ENCODE results near the gene DUSP6.

Gene DUSP6

DNA sequence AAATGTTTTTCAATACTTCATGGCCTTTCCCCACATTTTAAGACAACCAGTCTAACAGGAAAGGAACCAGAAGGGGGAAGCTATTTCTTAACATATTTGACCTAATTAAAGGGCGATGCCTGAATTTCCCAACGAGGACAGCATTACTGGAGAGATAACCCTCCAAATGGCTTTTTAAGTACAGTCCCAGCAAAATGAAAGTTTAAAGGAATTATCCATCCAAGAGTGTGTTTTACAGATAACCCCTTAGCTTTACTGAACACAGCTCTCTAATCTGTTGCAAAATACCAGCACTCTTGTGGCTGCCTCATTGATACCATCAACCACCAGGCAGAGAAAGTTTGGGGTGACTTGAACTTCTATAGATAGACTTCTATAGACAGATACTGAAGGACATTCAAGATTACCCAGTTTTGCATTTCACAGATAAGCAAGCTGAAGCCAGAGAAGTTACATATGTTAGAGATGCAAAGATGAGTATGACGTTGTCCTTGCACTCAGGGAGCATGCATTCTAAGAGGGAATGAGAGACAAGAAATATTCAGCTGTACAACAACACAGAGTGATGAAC, 41.3 kb upstream of the DUSP6 start:
- H2BK12ac ChIP-seq (ENCODE audit: low read length) = no peak overlapping the region
- no peak overlapping the region for H3K23ac ChIP-seq (ENCODE audit: low read length)
- H3K27ac ChIP-seq (ENCODE audit: low read depth, low read length) = no peak overlapping the region
- H3K4me1 ChIP-seq (ENCODE audit: control insufficient read depth in 1 of 2, insufficient read depth in 2 of 2, low read length in 2 of 2) = peaks cover 0 to 12% of the 10 kb centered on the region in 2 experiments
- H3K79me2 ChIP-seq (ENCODE audit: control insufficient read depth, insufficient read depth, low read length, poor library complexity) = no peaks in the 10 kb centered on the region
- H3K14ac ChIP-seq (ENCODE audit: low read length) = no peak overlapping the region
- H4K91ac ChIP-seq (ENCODE audit: low read depth, low read length) = no peak overlapping the region
- no peak overlapping the region for H4K12ac ChIP-seq (ENCODE audit: low read depth, low read length)
- H3K4me2 ChIP-seq (ENCODE audit: low read length) = no peak overlapping the region
- H3K27me3 ChIP-seq (ENCODE audit: insufficient read depth, low read length) = no peaks in the 10 kb centered on the region
- no peak overlapping the region for H2AK5ac ChIP-seq (ENCODE audit: low read length)
- H2AFZ ChIP-seq (ENCODE audit: insufficient read depth, low read length, poor library complexity) = no peak overlapping the region
- no peak overlapping the region for H2BK5ac ChIP-seq (ENCODE audit: low read depth, low read length, poor library complexity)
- H3K4ac ChIP-seq (ENCODE audit: low read depth, low read length) = no peak overlapping the region
- H3K9me3 ChIP-seq (ENCODE audit: insufficient read depth, low read depth, low read length) = no peaks in the 10 kb centered on the region
- no peak overlapping the region for H3K9ac ChIP-seq (ENCODE audit: low read length)
- H3K36me3 ChIP-seq (ENCODE audit: control insufficient read depth in 1 of 2, insufficient read depth in 2 of 2, low read length in 2 of 2) = no peaks in the 10 kb centered on the region
- no peaks in the 10 kb centered on the region for H3K79me1 ChIP-seq (ENCODE audit: low read length)
- no CpG with 5 or more reads among the region's 3 CpGs for WGBS (ENCODE audit: extremely low coverage, insufficient coverage, insufficient read length)
- H3K18ac ChIP-seq (ENCODE audit: low read length) = no peak overlapping the region
- DNase-seq = peak in 1 of 2 donors; percentile 58
- H4K8ac ChIP-seq (ENCODE audit: low read depth, low read length) = no peak overlapping the region
- no peak overlapping the region for H2BK120ac ChIP-seq (ENCODE audit: insufficient read depth, low read length, poor library complexity)
- no peak overlapping the region for H3K4me3 ChIP-seq (ENCODE audit: low read depth, low read length)

DNA sequence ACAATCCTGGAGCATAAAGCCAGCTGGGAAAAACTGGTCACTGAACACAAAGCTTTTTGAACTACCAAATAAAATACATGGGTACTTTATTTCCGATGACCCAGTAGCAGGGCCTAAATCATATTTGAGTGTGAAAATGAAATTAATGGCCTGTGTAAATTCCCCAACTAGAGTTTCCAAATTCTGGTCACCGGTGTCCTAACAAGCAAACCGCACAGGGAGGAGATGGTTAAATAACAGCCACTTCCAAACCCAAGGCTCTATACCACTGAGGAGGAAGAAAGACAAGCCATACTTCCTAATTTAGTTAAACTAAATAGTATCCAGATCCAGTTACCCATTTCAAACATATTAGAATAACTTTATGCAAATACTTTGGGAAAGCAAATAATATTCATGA, 40.1 kb upstream of the DUSP6 start:
- Histone ChIP-seq H3K9ac (ENCODE audit: low read length) (no peak overlapping the region), H3K27me3 (ENCODE audit: insufficient read depth, low read length) (no peaks in the 10 kb centered on the region), H2BK120ac (ENCODE audit: insufficient read depth, low read length, poor library complexity) (no peak overlapping the region), H4K12ac (ENCODE audit: low read depth, low read length) (no peak overlapping the region), H3K18ac (ENCODE audit: low read length) (no peak overlapping the region), H4K91ac (ENCODE audit: low read depth, low read length) (no peak overlapping the region), H2BK12ac (ENCODE audit: low read length) (no peak overlapping the region), H2AK5ac (ENCODE audit: low read length) (no peak overlapping the region), H3K9me3 (ENCODE audit: insufficient read depth, low read depth, low read length) (no peaks in the 10 kb centered on the region), H3K4ac (ENCODE audit: low read depth, low read length) (no peak overlapping the region), H3K27ac (ENCODE audit: low read depth, low read length) (no peak overlapping the region), H2AFZ (ENCODE audit: insufficient read depth, low read length, poor library complexity) (no peak overlapping the region), H3K4me3 (ENCODE audit: low read depth, low read length) (no peak overlapping the region), H3K23ac (ENCODE audit: low read length) (no peak overlapping the region), H3K14ac (ENCODE audit: low read length) (no peak overlapping the region), H2BK5ac (ENCODE audit: low read depth, low read length, poor library complexity) (no peak overlapping the region), H3K79me1 (ENCODE audit: low read length) (no peaks in the 10 kb centered on the region), H3K4me2 (ENCODE audit: low read length) (no peak overlapping the region), H3K4me1 (ENCODE audit: control insufficient read depth in 1 of 2, insufficient read depth in 2 of 2, low read length in 2 of 2) (peaks cover 0 to 12% of the 10 kb centered on the region in 2 experiments), H3K79me2 (ENCODE audit: control insufficient read depth, insufficient read depth, low read length, poor library complexity) (no peaks in the 10 kb centered on the region), H4K8ac (ENCODE audit: low read depth, low read length) (no peak overlapping the region), H3K36me3 (ENCODE audit: control insufficient read depth in 1 of 2, insufficient read depth in 2 of 2, low read length in 2 of 2) (no peaks in the 10 kb centered on the region)
- WGBS (ENCODE audit: extremely low coverage, insufficient coverage, insufficient read length) = no CpG with 5 or more reads among the region's 3 CpGs
- no peak for DNase-seq

DNA sequence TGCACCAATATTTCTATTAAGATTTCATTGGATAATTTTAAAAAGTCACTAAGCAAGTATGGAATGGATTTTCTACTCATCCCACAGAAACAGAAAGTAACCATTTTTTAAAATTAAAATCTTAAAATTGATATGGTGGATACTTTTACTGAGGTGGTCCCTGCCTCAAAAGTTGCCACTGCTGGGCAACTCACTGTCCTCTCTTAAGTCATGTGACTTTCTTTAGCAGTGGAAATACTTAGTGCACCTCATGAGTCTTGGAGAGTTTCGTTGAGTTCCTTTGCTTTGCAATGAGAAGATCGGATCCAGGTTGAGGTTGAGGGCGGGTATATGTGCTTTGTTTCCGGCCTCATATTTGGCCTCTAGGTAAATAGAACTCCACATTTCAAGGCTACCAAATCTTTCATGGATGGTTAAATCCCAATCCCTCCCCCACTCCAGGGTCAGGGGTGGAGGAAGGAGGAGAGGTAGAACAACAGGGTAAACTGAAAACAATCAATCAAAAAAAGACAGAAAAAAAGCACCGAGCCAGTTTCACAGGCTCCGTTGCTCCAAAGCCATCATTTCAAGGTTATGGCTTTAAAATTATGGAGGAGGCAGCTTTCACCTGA, 39.5 kb upstream of the DUSP6 start:
- Histone ChIP-seq H4K8ac (ENCODE audit: low read depth, low read length) (no peak overlapping the region), H3K4me1 (ENCODE audit: control insufficient read depth in 1 of 2, insufficient read depth in 2 of 2, low read length in 2 of 2) (peaks cover 0 to 12% of the 10 kb centered on the region in 2 experiments), H3K36me3 (ENCODE audit: control insufficient read depth in 1 of 2, insufficient read depth in 2 of 2, low read length in 2 of 2) (no peaks in the 10 kb centered on the region), H3K27ac (ENCODE audit: low read depth, low read length) (no peak overlapping the region), H3K18ac (ENCODE audit: low read length) (no peak overlapping the region), H3K79me1 (ENCODE audit: low read length) (no peaks in the 10 kb centered on the region), H3K27me3 (ENCODE audit: insufficient read depth, low read length) (no peaks in the 10 kb centered on the region), H3K4me2 (ENCODE audit: low read length) (no peak overlapping the region), H3K14ac (ENCODE audit: low read length) (no peak overlapping the region), H2AK5ac (ENCODE audit: low read length) (no peak overlapping the region), H3K9ac (ENCODE audit: low read length) (no peak overlapping the region), H2AFZ (ENCODE audit: insufficient read depth, low read length, poor library complexity) (no peak overlapping the region), H3K23ac (ENCODE audit: low read length) (no peak overlapping the region), H2BK5ac (ENCODE audit: low read depth, low read length, poor library complexity) (no peak overlapping the region), H4K91ac (ENCODE audit: low read depth, low read length) (no peak overlapping the region), H2BK120ac (ENCODE audit: insufficient read depth, low read length, poor library complexity) (no peak overlapping the region), H3K4me3 (ENCODE audit: low read depth, low read length) (no peak overlapping the region), H2BK12ac (ENCODE audit: low read length) (peak overlapping the region; percentile 17), H3K4ac (ENCODE audit: low read depth, low read length) (no peak overlapping the region), H3K79me2 (ENCODE audit: control insufficient read depth, insufficient read depth, low read length, poor library complexity) (no peaks in the 10 kb centered on the region), H3K9me3 (ENCODE audit: insufficient read depth, low read depth, low read length) (no peaks in the 10 kb centered on the region), H4K12ac (ENCODE audit: low read depth, low read length) (no peak overlapping the region)
- DNase-seq = no peak
- no CpG with 5 or more reads among the region's 6 CpGs for WGBS (ENCODE audit: extremely low coverage, insufficient coverage, insufficient read length)

DNA sequence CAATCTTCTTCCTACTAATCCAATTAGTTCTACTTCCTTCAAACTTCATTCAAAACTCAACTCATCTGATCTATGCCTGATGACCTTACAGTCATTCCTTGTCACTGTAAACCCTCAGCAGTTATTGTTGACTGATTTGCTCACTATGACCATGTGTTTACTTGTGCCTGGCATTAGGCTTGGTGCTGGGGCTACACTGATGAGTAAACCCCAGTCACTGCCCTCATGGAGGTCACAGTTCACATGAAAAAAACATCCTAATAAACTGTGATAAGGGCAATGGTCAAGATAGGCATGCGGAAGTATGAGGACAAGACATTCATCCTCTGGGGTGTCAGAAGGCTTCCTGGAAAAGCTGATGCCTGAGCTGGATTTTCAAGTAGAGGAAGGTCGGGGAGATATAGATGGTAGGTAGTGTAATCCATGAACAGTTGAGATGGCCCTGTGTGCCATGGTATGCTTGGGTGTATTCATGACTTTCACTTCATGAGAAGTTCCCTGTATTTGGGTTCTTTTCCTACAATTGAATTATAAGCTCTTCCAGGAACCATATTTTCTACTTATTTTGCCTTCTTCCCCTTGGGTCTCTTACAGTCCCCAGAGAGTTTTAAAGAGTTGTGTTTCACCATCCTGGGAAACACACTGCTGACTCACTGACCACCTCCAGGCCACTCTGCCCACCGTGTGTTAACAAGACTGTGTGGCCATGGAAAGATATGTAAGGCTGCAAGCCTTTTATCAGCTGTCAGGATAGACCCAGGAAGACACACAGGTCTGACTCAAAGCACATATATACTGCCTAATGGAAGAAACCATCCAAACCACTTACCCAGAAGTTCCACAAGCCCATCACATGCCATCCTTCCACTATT, 38.7 kb upstream of the DUSP6 start:
- H3K27ac ChIP-seq (ENCODE audit: low read depth, low read length) = peak overlapping the region; percentile 12
- H4K12ac ChIP-seq (ENCODE audit: low read depth, low read length) = no peak overlapping the region
- no peaks in the 10 kb centered on the region for H3K36me3 ChIP-seq (ENCODE audit: control insufficient read depth in 1 of 2, insufficient read depth in 2 of 2, low read length in 2 of 2)
- no peak overlapping the region for H3K4ac ChIP-seq (ENCODE audit: low read depth, low read length)
- H3K79me1 ChIP-seq (ENCODE audit: low read length) = no peaks in the 10 kb centered on the region
- H2BK5ac ChIP-seq (ENCODE audit: low read depth, low read length, poor library complexity) = no peak overlapping the region
- no peak overlapping the region for H4K8ac ChIP-seq (ENCODE audit: low read depth, low read length)
- H4K91ac ChIP-seq (ENCODE audit: low read depth, low read length) = no peak overlapping the region
- no peak overlapping the region for H3K14ac ChIP-seq (ENCODE audit: low read length)
- no peak overlapping the region for H2BK120ac ChIP-seq (ENCODE audit: insufficient read depth, low read length, poor library complexity)
- H3K4me1 ChIP-seq (ENCODE audit: control insufficient read depth in 1 of 2, insufficient read depth in 2 of 2, low read length in 2 of 2) = peaks cover 2 to 16% of the 10 kb centered on the region in 2 experiments
- WGBS (ENCODE audit: extremely low coverage, insufficient coverage, insufficient read length) = no CpG with 5 or more reads among the region's 3 CpGs
- no peak overlapping the region for H2AFZ ChIP-seq (ENCODE audit: insufficient read depth, low read length, poor library complexity)
- no peak overlapping the region for H3K18ac ChIP-seq (ENCODE audit: low read length)
- no peak overlapping the region for H3K23ac ChIP-seq (ENCODE audit: low read length)
- no peak overlapping the region for H3K4me2 ChIP-seq (ENCODE audit: low read length)
- H3K9ac ChIP-seq (ENCODE audit: low read length) = no peak overlapping the region
- no peak overlapping the region for H2AK5ac ChIP-seq (ENCODE audit: low read length)
- no peaks in the 10 kb centered on the region for H3K9me3 ChIP-seq (ENCODE audit: insufficient read depth, low read depth, low read length)
- no peak overlapping the region for H2BK12ac ChIP-seq (ENCODE audit: low read length)
- no peaks in the 10 kb centered on the region for H3K27me3 ChIP-seq (ENCODE audit: insufficient read depth, low read length)
- H3K4me3 ChIP-seq (ENCODE audit: low read depth, low read length) = no peak overlapping the region
- H3K79me2 ChIP-seq (ENCODE audit: control insufficient read depth, insufficient read depth, low read length, poor library complexity) = no peaks in the 10 kb centered on the region
- peak in 1 of 2 donors; percentile 31 for DNase-seq

Data from trophoblast cell (in vitro differentiated cells and primary cell).